GM21367 (cell line): ENCODE data around the gene PNISR.
"Not testable (repeated sequence)": the region's sequence is repeated elsewhere in the genome, so short reads cannot be mapped to it uniquely, and the experiment has no call there.

ENCODE experiments used
- ATAC-seq: cut with Tn5 transposase; IDR thresholded peaks from one replicate; pipeline ENCODE4 v1.9.1; 2021; ENCODE audit not compliant: unreplicated experiment

The PNISR gene, protein sequence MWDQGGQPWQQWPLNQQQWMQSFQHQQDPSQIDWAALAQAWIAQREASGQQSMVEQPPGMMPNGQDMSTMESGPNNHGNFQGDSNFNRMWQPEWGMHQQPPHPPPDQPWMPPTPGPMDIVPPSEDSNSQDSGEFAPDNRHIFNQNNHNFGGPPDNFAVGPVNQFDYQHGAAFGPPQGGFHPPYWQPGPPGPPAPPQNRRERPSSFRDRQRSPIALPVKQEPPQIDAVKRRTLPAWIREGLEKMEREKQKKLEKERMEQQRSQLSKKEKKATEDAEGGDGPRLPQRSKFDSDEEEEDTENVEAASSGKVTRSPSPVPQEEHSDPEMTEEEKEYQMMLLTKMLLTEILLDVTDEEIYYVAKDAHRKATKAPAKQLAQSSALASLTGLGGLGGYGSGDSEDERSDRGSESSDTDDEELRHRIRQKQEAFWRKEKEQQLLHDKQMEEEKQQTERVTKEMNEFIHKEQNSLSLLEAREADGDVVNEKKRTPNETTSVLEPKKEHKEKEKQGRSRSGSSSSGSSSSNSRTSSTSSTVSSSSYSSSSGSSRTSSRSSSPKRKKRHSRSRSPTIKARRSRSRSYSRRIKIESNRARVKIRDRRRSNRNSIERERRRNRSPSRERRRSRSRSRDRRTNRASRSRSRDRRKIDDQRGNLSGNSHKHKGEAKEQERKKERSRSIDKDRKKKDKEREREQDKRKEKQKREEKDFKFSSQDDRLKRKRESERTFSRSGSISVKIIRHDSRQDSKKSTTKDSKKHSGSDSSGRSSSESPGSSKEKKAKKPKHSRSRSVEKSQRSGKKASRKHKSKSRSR

DNA sequence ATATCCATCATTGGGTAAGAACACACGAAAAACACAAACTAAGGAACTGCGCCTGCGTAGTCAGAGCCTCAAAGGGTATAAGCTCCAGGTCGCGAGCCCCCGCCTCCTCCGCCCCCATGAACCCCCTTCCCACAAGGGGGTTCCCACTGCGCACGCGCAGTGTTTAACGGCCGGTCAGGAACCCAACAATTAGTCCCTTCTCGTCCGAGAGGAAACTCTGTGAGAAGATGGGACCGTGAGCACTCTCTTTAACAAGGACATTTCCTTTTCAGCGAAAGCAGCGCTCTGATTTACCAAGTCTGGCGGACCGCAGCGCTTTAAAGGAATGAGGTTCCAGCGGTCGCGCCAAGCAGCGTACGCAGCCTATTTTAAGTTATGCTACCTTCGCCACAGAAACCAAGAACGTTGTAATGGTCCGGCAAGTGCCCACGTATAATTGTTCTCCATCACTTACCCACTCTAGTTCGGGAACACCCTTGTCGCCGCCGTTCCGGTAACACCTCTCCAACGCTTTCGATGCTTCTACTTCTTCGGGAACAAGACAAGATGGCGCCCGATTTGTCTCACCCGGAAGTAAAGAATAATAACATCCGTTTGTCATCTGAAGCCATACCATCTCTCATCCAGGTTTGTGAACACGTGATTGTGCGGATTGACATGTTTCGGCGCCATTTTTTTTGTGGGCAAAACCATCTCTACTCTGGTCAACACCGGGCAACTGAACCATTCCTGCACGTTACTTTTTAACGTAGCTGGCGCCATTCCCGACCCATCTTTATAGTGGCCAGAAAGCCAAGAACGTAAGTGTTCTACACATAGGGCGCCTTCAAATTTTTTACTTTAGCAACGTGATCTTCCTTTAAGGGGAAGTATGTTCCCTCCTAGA, at the start of gene PNISR:
TSS of gene PNISR (minus strand) at position 548 of the 886 bp plus-strand sequence. CDS start 10,649 bp downstream, outside the sequence.
- peak; percentile 82 for ATAC-seq

DNA sequence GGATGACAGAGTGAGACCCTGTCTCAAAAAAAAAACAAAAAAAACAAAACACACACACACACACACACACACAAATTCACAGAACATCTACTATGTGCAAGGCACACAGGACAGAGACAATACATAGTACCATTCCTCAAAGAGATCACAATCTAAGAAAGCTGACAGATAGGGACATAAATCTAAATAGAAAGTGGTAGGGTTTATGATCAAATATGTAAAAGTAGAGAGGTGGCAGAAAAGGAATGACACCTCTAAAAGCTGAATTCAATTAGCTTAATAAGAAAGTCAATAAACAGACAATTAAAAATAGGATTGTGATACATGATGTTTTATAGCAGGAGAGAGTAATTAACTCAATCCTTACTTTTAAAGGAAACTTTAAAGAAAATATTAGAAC, 48.6 kb upstream of the PNISR start:
- no peak for ATAC-seq

DNA sequence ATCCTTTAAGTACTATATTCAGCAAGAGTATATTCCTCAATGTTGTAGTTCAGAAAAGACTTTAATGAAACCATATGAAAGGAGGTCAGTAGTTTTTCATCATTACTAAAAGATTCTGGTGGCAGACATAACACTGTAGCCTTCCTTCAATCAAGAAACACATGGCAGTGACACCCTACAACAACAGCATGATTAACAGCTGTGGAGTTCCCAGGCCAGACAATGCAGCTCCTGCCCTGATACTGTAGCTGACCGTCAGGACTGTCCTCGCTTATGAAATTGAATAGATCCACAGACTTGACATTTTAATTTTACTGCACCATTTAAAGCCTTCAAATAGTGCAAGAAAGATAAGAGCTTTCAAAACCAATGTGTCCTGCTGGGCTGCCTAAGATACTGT, 46.5 kb upstream of the PNISR start:
- no peak for ATAC-seq

DNA sequence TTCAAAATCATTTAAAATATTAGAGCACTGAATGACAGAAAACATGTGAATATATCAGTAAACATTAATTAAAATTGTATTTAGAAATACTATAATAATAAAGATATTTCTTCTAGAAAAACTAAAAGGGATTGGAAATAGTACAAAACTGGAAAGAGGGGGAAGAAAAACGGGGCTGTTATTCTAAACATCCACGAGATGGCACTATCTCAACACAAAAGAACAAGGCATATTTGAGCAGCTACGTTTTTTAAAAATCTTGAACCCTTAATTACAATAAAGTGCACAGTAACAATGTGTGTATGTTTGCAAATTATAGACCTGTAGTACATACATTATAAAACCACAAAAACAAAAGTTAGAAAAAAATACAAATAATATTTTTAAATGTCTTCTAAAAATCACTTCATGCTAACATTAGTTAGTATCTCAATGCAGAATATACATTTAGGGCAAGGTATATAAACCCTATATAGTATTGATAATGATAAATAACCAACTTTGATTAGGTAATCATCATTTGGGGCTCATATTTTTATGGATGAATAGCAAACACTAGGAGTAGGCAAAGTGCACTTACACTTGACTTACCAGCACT, 42.5 kb upstream of the PNISR start:
- ATAC-seq: no peak

DNA sequence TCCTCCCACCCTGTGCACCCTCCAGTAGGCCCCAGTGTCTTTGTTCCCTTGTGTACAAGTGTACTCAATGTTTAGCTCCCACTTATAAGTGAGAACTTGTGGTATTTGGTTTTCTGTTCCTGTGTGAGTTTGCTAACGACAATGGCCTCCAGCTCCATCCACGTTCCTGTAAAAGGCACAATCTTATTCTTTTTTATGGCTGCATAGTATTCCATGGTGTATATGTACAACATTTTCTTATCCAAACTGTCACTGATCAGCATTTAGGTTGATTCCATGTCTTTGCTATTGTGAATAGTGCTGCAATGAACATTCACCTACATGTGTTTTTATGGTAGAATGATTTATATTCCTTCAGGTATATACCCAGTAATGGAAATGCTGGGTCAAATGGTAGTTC, 34.0 kb upstream of the PNISR start:
- not testable (repeated sequence) for ATAC-seq

DNA sequence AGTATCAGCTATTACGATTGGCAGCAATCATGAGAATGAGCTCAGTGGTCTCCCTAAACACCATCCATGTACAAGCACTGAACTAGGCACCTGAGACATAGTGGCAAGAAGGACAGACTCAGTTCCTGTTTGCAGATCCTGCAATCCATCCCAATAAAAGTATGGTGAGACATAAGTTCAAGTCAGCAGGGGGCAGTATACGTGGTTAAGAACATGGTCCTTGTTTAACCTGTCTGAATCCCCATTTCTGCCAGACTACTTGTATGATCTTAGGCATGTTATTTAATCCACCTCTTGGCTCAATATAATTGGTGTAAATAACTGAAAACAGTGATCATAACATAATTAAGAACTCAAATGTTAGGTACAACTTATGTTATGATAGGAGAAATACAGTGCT, 33.2 kb upstream of the PNISR start:
- ATAC-seq: no peak

DNA sequence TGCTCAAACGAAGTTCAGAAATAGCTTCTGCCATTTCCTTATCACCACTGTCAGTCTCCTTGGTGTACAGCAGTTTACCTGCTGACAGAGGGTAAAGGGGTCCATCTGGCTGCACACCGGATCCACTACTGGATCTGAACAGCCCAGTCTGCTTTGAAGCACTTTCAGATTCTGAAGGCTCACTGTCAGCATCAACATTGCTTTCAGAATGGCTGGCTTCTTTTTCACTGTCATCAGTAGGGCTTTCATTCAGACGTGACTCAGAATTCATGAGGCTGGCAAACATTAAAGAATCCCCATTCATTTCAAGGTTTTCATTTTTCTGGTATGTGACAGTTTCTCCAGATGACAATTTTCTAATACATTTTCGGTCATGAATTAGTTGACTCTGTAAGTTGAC, 21.0 kb upstream of the PNISR start:
- no peak for ATAC-seq

DNA sequence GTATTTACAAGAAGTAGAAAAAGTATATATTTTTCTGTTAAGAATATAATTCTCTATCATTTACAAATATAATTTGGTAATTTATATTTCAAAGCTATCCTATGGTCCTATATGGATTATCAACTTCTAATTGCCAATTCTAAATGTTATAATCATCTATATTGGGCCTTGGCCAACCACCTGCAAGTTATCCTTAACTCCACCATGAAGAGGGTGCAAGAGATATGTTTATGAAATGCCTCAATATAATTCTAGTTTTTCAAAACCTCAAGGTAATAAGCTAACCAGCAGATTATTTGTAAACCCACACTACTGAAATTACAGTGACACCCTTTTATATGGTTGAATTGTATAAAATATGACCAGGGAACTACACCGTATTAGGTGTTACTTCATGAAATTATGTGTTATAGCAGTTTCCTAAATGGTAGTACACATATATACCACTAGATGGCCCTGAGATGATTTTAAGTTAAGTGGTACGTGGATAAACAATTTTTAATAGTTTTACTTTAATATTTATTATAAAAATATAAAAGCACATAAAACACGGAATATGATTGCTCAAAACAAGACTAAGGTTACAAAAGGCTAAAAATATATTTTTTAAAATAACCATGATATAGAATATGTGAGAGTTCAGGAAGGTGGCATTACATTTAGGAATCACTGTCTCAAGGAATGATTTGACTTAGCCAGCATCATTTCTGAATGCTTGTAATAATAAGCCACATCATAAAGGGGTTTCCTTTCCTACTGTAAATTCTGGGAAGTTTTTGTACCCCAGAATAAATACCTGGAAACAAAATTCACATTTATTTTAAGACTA, 9.8 kb upstream of the PNISR start:
- peak; percentile 79 for ATAC-seq

DNA sequence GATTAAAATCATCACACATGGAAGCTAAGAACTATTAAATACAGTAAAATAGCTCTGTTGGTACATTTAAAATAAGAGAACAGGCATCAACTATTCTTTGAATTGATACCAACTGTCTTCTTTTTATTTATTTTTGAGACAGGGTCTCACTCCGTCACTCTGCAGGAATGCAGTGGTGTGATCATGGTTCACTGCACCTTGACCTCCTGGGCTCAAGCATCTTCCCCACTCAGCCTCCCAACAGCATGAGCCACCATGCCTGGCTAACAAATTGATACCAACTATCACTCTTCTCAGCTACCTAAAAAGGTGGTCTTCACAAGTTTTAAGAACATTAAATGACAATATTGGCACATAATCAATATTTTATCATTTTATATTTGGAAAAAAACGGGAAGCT, 7.8 kb upstream of the PNISR start:
- no peak for ATAC-seq

DNA sequence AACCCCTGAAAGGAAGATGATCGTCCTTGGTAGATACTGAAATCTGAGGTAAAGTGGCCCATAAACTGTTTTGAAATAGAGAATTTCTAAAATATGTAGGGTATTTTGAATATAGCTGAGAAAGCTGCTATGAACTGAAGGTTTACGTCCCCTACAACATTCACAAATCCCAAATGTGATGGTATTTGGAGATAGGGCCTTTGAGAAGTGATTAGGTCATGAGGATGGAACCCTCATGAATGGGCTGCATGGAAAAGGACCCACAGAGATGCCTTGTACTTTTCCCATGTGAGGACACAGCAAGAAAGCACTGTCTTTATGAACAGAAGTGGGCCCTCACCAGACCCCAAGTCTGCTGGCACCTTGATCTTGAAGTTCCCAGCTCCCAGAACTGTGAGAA, 6.8 kb upstream of the PNISR start:
- ATAC-seq: no peak

DNA sequence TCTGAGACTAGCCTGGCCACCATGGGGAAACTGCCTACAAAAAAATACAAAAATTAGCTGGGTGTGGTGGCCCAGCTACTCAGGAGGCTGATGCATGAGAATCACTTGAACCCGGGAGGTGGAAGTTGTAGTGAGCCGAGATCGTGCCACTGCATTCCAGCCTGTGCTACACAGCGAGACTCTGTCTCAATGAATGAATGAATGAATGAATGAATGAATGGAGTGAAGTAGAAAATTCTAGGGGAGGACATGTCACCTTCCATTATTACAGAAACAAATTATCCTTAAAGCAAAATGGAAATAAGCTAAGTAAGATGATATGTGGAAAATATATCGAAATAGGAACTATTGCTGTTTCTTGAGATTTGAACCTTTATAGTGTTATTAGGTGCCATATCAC, 2.9 kb upstream of the PNISR start:
- ATAC-seq: no peak

DNA sequence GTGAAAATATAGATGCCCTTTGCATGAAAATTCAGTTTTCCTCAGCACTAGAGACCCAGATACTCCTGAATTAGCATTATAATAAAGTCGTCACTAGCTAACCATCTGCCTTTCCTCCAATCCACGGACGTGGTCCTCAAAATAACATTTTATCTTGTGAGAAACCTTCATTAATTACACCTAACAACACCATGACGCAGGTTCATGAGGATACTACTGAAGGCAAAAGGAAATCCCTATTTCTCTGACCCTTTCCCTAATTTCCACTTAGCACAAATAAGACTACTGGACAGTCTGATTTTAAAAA, 1.3 kb upstream of the PNISR start:
- no peak for ATAC-seq

DNA sequence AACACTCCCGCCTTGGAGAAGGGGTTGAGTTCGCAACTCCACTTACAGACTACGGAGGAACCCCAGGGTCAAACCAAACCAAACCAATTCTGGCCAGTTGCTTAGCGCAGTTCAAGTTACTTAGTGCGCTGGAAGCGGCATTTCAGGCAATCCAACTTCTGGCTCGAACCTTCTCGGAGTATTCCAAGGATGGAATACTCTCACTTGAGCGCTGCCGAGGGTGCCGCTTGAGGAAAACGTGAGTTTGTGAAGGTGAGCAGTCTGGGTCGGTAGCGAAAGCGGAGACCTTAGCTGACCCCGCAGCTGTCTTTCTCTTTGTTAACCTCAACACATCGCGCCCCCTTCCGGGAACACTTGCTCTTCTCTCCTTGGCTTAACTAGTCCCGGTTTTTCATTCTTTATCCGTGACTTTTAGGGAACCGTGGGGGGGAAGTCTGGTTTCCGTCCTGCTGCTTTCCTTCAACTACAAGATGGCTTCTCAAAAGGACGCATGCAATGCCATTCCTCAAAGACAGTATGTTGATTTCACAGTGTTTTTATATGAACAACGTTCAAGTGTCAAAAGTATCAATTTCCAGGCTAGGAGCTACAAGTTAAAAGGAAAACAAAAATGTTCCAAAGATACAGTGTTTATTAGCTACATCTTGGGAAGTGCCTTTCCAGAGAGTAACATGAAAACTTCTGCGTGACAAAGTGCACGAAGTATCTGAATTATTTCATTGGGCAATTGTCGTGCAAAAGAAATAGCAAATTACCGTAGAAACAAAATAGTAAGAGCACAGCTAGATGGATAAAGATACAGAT, 741 bp upstream of the PNISR start:
- ATAC-seq: peak; percentile 40

DNA sequence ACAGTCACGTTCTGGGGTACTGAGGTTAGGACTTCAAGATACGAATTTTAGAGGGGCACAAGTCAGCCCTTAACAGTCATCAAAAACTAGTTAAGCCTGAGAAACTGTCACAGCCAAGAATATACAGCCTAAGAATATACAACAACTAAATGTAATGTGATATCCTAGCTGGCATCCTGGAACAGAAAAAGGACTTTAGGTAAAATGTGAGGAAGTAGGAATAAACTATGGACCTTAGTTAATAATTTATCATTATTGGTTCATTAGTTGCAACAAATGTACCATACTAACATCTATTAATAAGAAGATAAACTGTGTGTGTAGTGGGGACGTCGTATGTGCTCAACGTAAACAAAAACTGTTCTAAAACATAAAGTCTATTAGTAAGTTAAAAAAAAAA, 1.1 kb downstream of the PNISR start:
- no peak for ATAC-seq

DNA sequence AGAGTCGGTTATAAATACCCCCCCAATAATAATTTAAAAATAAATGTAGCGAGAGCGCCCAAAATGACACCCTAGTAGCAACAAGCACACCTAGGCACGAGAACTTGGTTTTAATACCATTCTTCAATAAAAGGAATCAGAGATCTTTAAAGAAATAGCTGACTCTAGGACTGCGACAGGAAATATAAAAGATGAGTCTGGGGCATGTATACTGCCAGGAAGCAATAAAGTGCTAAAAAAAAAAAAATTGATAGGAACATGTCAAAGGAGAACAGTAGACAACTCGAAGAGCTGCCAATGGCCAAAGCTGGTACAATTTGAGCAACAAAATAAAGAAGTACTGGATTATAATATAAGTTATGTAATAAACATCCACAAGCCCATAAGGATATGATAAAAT, 2.2 kb downstream of the PNISR start:
- no peak for ATAC-seq

DNA sequence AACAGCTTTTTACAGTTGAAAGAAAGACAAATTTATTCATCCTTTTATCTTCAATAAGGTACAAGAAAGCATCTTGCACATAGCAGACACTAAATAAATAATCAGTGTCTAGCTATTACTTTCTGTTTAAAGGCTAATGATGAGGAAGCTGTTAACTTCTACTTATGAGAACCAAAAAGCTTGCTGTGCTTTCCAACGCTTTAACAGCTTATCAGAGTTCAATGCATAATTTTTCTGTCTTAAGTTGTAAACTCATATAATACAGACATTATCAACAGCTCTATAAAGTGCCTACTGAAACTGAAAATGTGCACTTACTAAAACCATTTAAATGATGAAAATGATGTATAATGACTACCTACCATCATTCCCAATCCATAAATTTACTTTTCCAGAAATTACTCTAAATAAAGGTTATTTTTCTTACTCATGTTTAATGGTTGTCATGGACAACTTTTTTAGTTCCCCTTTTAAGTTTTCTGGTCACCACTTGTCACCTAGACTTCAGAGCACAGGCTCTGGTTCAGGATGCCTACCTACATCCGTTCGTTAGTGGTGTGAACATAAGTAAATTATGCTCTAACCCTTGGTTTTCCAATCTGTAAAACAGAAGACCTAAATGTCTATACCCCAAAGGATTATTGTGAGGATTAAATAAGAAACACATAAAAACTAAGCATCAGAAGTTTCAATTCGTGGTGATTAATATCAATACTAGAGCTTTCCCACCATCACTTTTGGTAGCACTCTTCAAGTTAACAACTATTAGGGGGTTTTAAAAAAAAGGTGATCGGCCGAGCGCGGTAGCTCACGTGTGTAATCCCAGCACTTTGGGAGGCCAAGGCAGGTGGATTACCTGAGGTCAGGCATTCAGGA, 8.0 kb downstream of the PNISR start:
- ATAC-seq: peak; percentile 87

DNA sequence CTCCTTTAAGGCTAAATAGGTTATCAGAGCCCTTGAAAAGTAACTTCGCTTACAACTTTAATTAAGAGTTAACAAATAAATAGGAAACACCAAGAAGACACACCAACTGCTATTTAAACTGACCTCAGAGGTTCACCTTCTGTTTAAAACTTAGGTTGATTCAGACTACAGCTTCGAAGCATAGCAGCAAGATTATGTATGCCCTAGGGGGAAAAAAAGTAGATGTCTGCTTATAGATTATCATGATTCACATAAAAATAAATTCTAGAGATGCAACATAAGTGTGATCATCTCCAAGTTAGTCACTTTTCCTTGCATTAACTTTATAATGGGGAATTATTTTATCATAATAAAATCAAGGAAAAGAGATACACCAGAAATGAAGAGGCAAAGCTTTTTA, 8.9 kb downstream of the PNISR start:
- ATAC-seq: no peak

DNA sequence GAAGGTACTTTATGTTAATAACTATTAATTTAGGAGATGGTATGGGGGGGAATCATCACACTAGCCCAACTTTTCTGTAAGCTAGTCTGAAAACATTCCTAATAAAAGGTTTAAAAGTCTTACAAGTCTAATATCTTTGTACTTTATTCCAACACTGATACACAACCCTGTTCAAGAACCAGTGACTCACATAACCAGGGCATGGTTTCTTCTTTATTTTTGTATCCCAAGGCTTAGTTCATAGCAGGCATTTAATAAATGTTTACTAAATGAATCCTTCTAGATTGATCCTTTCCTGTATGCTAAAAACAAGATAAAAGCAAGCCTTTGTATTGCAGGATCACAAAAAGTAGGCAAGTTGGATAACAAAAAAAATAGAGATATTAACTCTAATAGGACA, 9.7 kb downstream of the PNISR start:
- no peak for ATAC-seq
